Measurements from ENCODE around the gene CCHCR1.

GRCh38 chr6:31115941-31116560 lies 41.6 kb downstream of the CCHCR1 start:
- TF ChIP-seq CTCF (IDR thresholded peaks at IDR 0.05) (no peak), POLR2AphosphoS5 (IDR thresholded peaks at IDR 0.05) (no peak), POLR2A (IDR thresholded peaks at IDR 0.05) (no peak), EP300 (IDR thresholded peaks at IDR 0.05) (no peak)
